ENCODE results near the gene GALNT1.

Gene GALNT1

GRCh38 chr18:35753306-35753910 lies 171.9 kb downstream of the GALNT1 start:
- H3K4me1 ChIP-seq (ENCODE audit: insufficient read depth, poor library complexity, severe bottlenecking), result no peaks in the 10 kb centered on the region
- no peaks in the 10 kb centered on the region for H3K36me3 ChIP-seq (ENCODE audit: low read depth)
- ATAC-seq (ENCODE audit: low read depth), result peak; percentile 38; the same call in 1 of the 3 replicates
- TF ChIP-seq, protein P1, sequence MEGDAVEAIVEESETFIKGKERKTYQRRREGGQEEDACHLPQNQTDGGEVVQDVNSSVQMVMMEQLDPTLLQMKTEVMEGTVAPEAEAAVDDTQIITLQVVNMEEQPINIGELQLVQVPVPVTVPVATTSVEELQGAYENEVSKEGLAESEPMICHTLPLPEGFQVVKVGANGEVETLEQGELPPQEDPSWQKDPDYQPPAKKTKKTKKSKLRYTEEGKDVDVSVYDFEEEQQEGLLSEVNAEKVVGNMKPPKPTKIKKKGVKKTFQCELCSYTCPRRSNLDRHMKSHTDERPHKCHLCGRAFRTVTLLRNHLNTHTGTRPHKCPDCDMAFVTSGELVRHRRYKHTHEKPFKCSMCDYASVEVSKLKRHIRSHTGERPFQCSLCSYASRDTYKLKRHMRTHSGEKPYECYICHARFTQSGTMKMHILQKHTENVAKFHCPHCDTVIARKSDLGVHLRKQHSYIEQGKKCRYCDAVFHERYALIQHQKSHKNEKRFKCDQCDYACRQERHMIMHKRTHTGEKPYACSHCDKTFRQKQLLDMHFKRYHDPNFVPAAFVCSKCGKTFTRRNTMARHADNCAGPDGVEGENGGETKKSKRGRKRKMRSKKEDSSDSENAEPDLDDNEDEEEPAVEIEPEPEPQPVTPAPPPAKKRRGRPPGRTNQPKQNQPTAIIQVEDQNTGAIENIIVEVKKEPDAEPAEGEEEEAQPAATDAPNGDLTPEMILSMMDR (IDR thresholded peaks at IDR 0.05; ENCODE audit: poor library complexity, severe bottlenecking), result no peak
- no peak overlapping the region for H3K4me3 ChIP-seq (ENCODE audit: severe bottlenecking)
- H3K27me3 ChIP-seq (ENCODE audit: insufficient read depth, poor library complexity, severe bottlenecking), result no peaks in the 10 kb centered on the region
- peaks cover 3% of the 10 kb centered on the region for H3K9me3 ChIP-seq (ENCODE audit: severe bottlenecking)
- no peak overlapping the region for H3K27ac ChIP-seq (ENCODE audit: poor library complexity, severe bottlenecking)
- no peak for DNase-seq (ENCODE audit: low spot score)

DNA sequence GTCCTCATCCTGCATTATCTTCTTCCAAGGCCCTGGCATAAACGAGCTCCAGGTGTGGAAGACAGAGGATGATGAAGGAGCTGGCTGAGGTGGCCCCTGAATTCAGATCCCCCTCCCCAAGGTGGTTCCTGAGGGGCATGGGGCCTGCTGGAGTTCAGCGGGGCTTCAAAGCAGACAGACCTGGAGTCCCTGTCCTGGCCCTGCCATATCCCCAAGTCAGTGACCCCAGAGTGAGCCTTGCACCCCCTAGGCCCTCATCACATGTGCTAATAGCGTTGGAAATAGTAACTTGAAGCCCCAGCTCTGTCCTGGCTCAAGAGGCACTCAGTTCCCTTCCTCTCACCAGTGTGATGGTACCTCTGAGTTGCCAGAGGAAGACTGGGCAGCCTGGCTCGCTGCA lies 172.9 kb downstream of the GALNT1 start:
- Histone ChIP-seq H3K9me3 (ENCODE audit: severe bottlenecking) (peaks cover 3% of the 10 kb centered on the region), H3K4me3 (ENCODE audit: severe bottlenecking) (no peak overlapping the region), H3K4me1 (ENCODE audit: insufficient read depth, poor library complexity, severe bottlenecking) (no peaks in the 10 kb centered on the region), H3K27ac (ENCODE audit: poor library complexity, severe bottlenecking) (no peak overlapping the region), H3K27me3 (ENCODE audit: insufficient read depth, poor library complexity, severe bottlenecking) (no peaks in the 10 kb centered on the region), H3K36me3 (ENCODE audit: low read depth) (no peaks in the 10 kb centered on the region)
- TF ChIP-seq, protein P1 (IDR thresholded peaks at IDR 0.05; ENCODE audit: poor library complexity, severe bottlenecking), result no peak
- no peak for ATAC-seq (ENCODE audit: low read depth)
- DNase-seq (ENCODE audit: low spot score), result no peak

DNA sequence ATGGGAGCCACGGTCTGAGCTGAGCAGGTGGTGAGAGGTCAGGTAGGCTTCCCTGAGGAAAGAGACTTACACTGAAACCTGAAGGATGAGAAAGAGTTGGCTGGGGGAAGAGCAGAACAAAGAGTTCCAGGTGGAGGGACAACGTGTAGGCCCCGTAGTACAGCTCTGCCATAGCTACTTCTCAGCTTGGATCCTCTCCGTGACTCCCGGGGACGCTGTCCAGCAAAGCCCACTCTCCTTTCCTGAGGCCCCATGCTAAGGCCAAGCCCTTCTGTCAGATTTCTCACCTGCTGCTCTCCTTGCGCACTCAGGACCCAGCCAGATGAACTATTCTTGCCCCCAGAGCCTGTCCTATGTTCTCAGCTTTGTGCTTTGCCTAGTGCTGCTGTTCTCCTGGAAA lies 173.8 kb downstream of the GALNT1 start:
- Histone ChIP-seq H3K27ac (ENCODE audit: poor library complexity, severe bottlenecking) (no peak overlapping the region), H3K4me3 (ENCODE audit: severe bottlenecking) (no peak overlapping the region), H3K36me3 (ENCODE audit: low read depth) (no peaks in the 10 kb centered on the region), H3K9me3 (ENCODE audit: severe bottlenecking) (peaks cover 3% of the 10 kb centered on the region), H3K27me3 (ENCODE audit: insufficient read depth, poor library complexity, severe bottlenecking) (no peaks in the 10 kb centered on the region), H3K4me1 (ENCODE audit: insufficient read depth, poor library complexity, severe bottlenecking) (no peaks in the 10 kb centered on the region)
- ATAC-seq (ENCODE audit: low read depth) (no peak), DNase-seq (ENCODE audit: low spot score) (no peak)
- TF ChIP-seq, protein P1 (IDR thresholded peaks at IDR 0.05; ENCODE audit: poor library complexity, severe bottlenecking), result no peak

- no peaks in the 10 kb centered on the region for H3K4me1 ChIP-seq (ENCODE audit: insufficient read depth, poor library complexity, severe bottlenecking)
- DNase-seq (ENCODE audit: low spot score) (no peak), ATAC-seq (ENCODE audit: low read depth) (peak; percentile 71; the same call in 2 of the 3 replicates)
- H3K4me3 ChIP-seq (ENCODE audit: severe bottlenecking), result no peak overlapping the region
- peaks cover 3% of the 10 kb centered on the region for H3K9me3 ChIP-seq (ENCODE audit: severe bottlenecking)
- H3K27ac ChIP-seq (ENCODE audit: poor library complexity, severe bottlenecking), result no peak overlapping the region
- H3K36me3 ChIP-seq (ENCODE audit: low read depth), result no peaks in the 10 kb centered on the region
- TF ChIP-seq, protein P1 (IDR thresholded peaks at IDR 0.05; ENCODE audit: poor library complexity, severe bottlenecking), result peak; percentile 85
- no peaks in the 10 kb centered on the region for H3K27me3 ChIP-seq (ENCODE audit: insufficient read depth, poor library complexity, severe bottlenecking)
Observed at GRCh38 chr18:35756506-35757117, 175.1 kb downstream of the GALNT1 start.

All from RWPE2 (cell line).